ENCODE data around the gene UBXN1. TPM values are rescaled to one million over a fixed set of nuclear protein-coding genes. Genes with fewer than 3 reads are reported as not detected.

UBXN1 gene
- polyA plus RNA-seq, 1 donor (not counting 4 experiments of a cell fraction or from before 2014, with no cell fraction given) = 58.5 TPM

DNA sequence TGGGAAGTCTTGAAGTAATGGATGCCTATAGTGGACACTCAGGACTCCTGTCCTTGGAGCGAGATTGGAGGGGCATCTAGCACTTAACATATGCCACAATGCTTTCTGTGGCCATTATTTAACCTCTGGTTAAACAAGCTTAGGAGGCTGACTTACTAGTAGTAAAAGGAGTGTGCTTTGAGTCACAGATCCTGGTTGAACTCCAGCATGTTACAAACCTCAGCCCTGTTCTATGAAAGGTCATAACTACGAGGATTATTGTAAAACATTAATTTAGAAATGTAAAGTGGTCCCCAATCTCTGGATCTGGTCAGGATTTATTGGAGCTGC lies 5.7 kb downstream of the UBXN1 start:
- no peak for DNase-seq (ENCODE audit: low read depth, low spot score)
- H2AFZ ChIP-seq (ENCODE audit: control insufficient read depth, low read length) = no peak overlapping the region
- dilution Hi-C loops (cut with MboI; ENCODE audit: extremely low pct_ligation_motif_present, low sequenced_read_pairs) = no loop called here
- no peaks in the 10 kb centered on the region for H3K27me3 ChIP-seq (ENCODE audit: control insufficient read depth, extremely low read depth, insufficient read depth, low read length)
- H3K4me2 ChIP-seq (ENCODE audit: control insufficient read depth, extremely low read depth, insufficient read depth, low read depth, low read length) = peak overlapping the region; percentile 81
- H3K9ac ChIP-seq (ENCODE audit: control insufficient read depth, extremely low read depth, insufficient read depth, low read length) = no peak overlapping the region
- no peaks in the 10 kb centered on the region for H3K9me1 ChIP-seq (ENCODE audit: control insufficient read depth, extremely low read depth, insufficient read depth, low read length)
- TF ChIP-seq, protein P1, sequence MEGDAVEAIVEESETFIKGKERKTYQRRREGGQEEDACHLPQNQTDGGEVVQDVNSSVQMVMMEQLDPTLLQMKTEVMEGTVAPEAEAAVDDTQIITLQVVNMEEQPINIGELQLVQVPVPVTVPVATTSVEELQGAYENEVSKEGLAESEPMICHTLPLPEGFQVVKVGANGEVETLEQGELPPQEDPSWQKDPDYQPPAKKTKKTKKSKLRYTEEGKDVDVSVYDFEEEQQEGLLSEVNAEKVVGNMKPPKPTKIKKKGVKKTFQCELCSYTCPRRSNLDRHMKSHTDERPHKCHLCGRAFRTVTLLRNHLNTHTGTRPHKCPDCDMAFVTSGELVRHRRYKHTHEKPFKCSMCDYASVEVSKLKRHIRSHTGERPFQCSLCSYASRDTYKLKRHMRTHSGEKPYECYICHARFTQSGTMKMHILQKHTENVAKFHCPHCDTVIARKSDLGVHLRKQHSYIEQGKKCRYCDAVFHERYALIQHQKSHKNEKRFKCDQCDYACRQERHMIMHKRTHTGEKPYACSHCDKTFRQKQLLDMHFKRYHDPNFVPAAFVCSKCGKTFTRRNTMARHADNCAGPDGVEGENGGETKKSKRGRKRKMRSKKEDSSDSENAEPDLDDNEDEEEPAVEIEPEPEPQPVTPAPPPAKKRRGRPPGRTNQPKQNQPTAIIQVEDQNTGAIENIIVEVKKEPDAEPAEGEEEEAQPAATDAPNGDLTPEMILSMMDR (optimal IDR thresholded peaks at IDR 0.05 in 1 of 3, IDR thresholded peaks at IDR 0.05 in 1 of 3, conservative IDR thresholded peaks at IDR 0.05 in 1 of 3; ENCODE audit: extremely low read depth in 1 of 3, insufficient read depth in 2 of 3, low read length in 3 of 3) = no peak
- no peak for TF ChIP-seq EZH2 (IDR thresholded peaks at IDR 0.05; ENCODE audit: low read length)
- H4K20me1 ChIP-seq (ENCODE audit: control insufficient read depth, extremely low read depth, insufficient read depth, low read length) = no peaks in the 10 kb centered on the region
- H3K9me3 ChIP-seq (ENCODE audit: control insufficient read depth, low read depth, low read length) = no peaks in the 10 kb centered on the region
- H3K4me1 ChIP-seq (ENCODE audit: control insufficient read depth, extremely low read depth, insufficient read depth, low read length) = peaks cover 24% of the 10 kb centered on the region
- H3K27ac ChIP-seq (ENCODE audit: control insufficient read depth, insufficient read depth, low read length) = no peak overlapping the region
- no peak for FAIRE-seq
- H3K4me3 ChIP-seq (ENCODE audit: control insufficient read depth in 2 of 3, extremely low read depth in 1 of 3, insufficient read depth in 2 of 3, low read depth in 1 of 3, low read length in 3 of 3) = no peak overlapping the region
- H3K79me2 ChIP-seq (ENCODE audit: control insufficient read depth, insufficient read depth, low read length) = peaks cover 44% of the 10 kb centered on the region
- H3K36me3 ChIP-seq (ENCODE audit: control insufficient read depth in 2 of 2, extremely low read depth in 1 of 2, insufficient read depth in 2 of 2, low read length in 2 of 2) = peaks cover 14 to 26% of the 10 kb centered on the region in 2 experiments

- H3K9me3 ChIP-seq (ENCODE audit: control insufficient read depth, low read depth, low read length) = no peaks in the 10 kb centered on the region
- peak within 1 kb of the TSS; percentile 88 for H3K27ac ChIP-seq (ENCODE audit: control insufficient read depth, insufficient read depth, low read length)
- peaks cover 16 to 24% of the 10 kb centered on the region in 2 experiments for H3K36me3 ChIP-seq (ENCODE audit: control insufficient read depth in 2 of 2, extremely low read depth in 1 of 2, insufficient read depth in 2 of 2, low read length in 2 of 2)
- H3K4me1 ChIP-seq (ENCODE audit: control insufficient read depth, extremely low read depth, insufficient read depth, low read length) = peaks cover 20% of the 10 kb centered on the region
- H4K20me1 ChIP-seq (ENCODE audit: control insufficient read depth, extremely low read depth, insufficient read depth, low read length) = peaks cover under 1% of the 10 kb centered on the region
- no peaks in the 10 kb centered on the region for H3K27me3 ChIP-seq (ENCODE audit: control insufficient read depth, extremely low read depth, insufficient read depth, low read length)
- FAIRE-seq = no peak
- peak within 1 kb of the TSS; percentile 93 for H3K9ac ChIP-seq (ENCODE audit: control insufficient read depth, extremely low read depth, insufficient read depth, low read length)
- H3K9me1 ChIP-seq (ENCODE audit: control insufficient read depth, extremely low read depth, insufficient read depth, low read length) = no peaks in the 10 kb centered on the region
- no peak for TF ChIP-seq EZH2 (IDR thresholded peaks at IDR 0.05; ENCODE audit: low read length)
- TF ChIP-seq, protein P1 (optimal IDR thresholded peaks at IDR 0.05 in 1 of 3, IDR thresholded peaks at IDR 0.05 in 1 of 3, conservative IDR thresholded peaks at IDR 0.05 in 1 of 3; ENCODE audit: extremely low read depth in 1 of 3, insufficient read depth in 2 of 3, low read length in 3 of 3) = no peak
- peak within 1 kb of the TSS; percentile 79 to 93 (median 91) for H3K4me3 ChIP-seq (ENCODE audit: control insufficient read depth in 2 of 3, extremely low read depth in 1 of 3, insufficient read depth in 2 of 3, low read depth in 1 of 3, low read length in 3 of 3)
- H2AFZ ChIP-seq (ENCODE audit: control insufficient read depth, low read length) = peak within 1 kb of the TSS; percentile 96
- DNase-seq (ENCODE audit: low read depth, low spot score) = no peak
- H3K4me2 ChIP-seq (ENCODE audit: control insufficient read depth, extremely low read depth, insufficient read depth, low read depth, low read length) = peak within 1 kb of the TSS; percentile 81
- dilution Hi-C loops (cut with MboI; ENCODE audit: extremely low pct_ligation_motif_present, low sequenced_read_pairs) = no loop called here
- H3K79me2 ChIP-seq (ENCODE audit: control insufficient read depth, insufficient read depth, low read length) = peaks cover 38% of the 10 kb centered on the region
Observed at GRCh38 chr11:62671608-62672389, 7.1 kb downstream of the UBXN1 start, which contains the start of the genes LBHD1 and UQCC3. TSS of gene LBHD1 (minus strand) at chr11:62672267. CDS start at chr11:62670031, 2,236 bp downstream. TSS of gene UQCC3 (plus strand) at chr11:62671673. CDS start at chr11:62671746, 73 bp downstream.

All from keratinocyte (primary cell).